DMS53 treated with DMSO at 0.1 percent for 48 hours (cell line): ENCODE data around the gene SPR.

Experiments used
- DNase-seq: peaks from one replicate; lab custom pipeline; 2025; ENCODE audit not compliant: unreplicated experiment; lab: John Stamatoyannopoulos, UW

The SPR gene

DNA sequence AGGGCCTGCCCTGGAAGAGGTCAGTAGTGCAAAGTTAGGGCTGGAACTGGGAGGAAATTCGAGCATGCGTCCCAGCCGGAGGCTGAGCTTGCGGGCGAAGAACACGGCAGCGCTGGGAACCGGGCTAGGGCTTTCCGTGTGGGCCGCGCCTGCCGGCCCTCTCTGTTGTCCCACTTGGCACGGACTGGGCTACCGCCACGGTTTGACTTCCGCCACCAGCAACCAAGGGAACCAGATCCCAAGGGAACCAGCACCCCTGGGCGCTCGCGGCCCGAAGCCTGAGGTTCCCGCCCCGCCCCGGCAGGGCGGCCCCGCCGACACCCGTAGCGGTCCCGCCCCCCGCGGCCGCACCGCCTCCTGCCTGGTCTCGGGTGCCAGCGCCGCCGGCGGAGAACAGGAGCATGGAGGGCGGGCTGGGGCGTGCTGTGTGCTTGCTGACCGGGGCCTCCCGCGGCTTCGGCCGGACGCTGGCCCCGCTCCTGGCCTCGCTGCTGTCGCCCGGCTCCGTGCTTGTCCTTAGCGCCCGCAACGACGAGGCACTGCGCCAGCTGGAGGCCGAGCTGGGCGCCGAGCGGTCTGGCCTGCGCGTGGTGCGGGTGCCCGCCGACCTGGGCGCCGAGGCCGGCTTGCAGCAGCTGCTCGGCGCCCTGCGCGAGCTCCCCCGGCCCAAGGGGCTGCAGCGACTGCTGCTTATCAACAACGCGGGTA lies at the start of gene SPR:
SPR (plus strand) TSS at position 377 of the 708 bp plus-strand sequence; CDS start at position 402, 25 bp downstream.
- peak; percentile 67 for DNase-seq

DNA sequence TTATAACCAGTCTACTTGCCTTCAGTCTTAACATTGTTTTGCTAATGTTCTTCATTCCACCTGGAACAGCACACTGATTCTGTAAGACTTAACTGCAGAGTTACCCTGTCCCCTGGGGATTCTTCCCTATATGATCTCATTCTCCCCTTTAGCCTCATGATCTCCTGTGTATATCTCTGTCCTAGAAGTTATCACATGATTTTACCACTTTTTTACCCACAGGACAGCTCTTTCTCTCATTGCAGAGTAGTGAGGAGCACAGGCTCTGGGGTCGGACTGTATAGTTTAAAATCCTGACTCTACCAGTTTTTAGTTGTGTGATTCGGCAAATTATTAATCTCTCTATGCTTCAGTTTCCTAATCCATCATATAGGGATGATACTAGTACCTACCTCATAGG lies 47.1 kb upstream of the SPR start:
- DNase-seq = no peak

DNA sequence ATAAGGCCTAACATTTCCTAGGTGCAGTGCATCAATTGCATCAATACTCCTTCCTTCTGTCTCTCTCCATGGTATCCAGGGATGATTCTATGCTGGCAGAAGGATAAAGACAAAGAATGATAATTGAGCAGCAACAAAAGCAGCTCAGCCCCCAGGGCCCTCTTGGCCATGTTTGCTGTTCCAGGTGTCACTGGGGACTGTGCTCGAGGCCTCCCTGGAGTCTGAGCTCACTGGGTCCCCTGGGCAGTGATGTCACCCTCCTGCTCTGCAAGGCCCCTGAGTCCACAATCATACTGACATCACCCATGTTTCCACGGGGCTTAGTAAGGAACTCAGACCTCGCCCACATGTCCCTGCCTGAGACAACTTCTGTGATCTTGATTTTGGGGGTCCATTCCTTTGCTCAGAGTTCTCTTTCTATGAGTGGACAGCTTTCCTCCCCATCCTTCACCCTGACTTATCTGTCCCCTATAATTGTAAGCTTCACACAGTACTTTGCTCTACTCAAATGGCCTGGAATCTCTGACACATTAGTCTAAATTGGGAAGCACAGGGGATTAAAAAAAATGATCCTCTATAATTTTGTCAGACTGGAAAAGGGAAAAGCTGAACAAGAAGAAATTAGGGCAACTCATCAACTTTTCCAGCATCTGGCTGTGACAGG lies 45.6 kb upstream of the SPR start:
- no peak for DNase-seq

DNA sequence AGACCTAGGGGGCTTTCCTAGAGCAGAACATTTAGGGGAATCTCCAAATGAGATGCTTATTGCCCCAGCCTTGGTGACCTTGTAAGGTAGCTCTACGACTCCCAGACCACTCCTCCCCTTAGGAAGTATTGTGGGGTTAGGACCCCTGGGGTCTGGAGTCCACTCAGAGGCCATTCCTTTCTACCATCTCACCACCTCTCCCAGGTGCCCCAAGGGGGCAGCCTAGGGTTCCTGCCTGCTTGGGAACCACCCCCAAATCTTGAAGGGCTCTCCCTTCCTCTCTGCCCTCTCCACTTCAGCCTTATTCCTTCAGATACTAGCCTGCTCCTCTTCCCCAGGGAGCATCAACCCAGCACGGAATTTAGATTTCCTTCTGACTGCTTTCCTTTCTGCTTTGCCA lies 43.9 kb upstream of the SPR start:
- no peak for DNase-seq

DNA sequence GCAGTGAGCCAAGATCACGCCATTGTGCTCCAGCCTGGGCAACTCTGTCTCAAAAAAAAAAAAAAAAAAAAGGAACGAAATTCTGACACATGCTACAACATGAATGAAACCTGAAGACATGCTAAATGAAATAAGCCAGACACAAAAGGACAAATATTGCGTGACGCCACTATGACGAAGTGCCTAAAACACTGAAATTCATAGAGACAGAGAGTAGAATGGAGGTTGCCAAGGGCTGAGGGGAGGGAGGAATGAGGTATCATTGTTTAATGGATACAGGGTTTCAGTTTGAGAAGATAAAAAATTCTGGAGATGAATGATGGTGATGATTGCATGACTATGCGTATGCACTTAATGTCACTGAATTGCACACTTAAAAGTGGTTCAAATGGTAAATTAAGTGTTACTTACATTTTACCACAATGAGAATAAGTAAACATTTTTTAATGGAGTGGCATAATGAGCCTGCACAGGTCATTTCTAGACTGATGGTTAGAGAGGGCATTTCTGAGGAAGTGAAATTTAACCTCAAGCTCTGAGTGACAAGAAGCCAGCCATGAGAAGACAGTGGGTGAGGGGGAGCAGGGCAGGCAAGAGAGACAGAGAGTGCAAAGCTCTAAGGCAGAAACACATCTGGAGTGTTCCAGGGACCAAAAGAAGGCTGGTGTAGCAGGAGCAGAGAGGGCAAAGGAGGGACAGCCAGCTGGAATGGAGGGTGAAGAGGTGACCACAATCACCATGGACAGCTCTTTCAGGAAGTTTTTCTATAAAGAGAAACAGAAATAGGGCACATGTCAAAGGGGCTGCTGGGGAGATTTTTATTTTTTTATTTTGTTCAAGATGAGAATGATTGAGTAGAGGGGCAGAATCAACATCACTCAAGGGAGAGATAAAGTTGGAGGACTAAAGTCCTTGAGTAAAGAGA lies 40.8 kb upstream of the SPR start:
- no peak for DNase-seq

DNA sequence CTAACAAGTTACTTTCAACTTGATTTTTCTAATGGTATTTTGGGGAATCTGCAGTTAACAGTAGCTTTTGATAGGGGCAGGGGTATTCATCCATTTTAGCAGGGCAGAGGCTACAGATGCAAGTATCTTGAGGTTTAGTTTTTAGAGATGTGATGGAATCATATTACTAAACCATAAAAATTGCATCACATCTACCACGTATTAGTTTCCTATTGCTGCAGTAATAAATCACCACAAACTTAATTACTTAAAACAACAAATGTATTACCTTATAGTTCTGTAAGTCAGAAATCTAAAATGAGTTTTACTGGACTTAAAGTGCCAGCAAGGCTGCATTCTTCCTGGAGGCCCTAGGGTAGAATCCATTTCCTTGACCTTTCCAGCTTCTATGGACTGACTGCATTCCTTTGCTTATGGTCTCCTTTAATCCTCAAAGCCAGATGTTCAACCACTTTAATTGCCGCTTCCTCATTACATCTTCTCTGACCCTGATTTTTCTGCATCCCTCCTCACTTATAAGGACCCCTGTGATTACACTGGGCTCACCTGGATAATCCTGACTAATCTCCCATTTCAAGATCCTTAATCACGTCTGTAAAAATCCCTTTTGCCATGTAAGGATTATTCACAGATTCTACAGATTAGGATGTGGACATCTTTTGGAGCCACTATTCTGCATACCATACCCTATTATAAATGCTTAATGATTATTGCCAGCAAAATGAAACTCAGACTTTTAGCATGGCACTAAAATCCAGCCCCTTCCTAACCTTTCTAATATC lies 39.5 kb upstream of the SPR start:
- no peak for DNase-seq

DNA sequence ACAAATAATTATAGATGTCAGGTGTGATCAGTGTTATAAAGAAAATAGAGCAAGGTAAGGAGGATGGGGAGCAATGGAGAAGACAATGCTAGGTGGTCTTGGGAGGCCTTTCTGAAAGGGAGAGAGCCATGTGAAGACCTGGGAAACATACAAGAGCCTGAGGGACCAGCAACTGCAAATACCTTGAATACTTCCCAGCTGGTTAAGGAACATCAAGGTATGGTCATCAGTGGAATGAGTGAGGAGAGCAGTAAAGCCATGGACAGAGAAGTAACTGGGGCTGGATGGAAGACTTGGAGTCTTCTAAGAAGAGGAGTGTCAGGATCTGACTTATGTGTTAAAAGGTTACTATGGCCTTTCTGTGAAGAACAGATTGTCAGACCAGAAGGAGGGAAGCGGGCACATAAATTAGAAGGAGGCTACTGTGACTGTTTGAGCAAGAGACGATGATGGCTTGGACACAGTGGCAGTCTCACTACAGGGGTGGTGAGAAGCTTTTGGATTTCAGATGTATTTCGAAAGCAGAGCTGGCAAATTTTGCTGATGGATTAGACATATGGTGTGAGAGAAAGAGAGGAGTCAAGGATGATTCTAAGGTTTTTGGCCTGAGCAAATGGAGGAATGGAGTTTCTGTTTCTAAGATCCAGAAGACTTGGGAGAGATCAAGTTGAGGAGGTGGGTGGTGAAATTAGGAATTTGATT lies 38.6 kb upstream of the SPR start:
- DNase-seq = no peak

DNA sequence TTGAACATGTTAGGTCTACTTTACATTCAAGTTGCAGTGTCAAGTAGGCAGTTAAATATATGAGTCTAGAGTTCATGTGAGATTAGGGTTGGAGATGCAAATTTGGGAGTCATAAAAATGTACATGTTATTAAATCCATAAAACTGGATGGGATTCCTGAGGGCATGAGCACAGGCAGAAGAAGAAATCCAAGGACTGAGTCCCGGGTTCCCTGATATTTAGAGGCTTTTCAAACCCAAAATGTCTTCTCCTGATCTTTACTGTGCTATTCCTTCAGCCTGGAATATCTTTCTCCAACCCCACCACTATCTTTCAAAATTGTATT lies 38.1 kb upstream of the SPR start:
- no peak for DNase-seq

DNA sequence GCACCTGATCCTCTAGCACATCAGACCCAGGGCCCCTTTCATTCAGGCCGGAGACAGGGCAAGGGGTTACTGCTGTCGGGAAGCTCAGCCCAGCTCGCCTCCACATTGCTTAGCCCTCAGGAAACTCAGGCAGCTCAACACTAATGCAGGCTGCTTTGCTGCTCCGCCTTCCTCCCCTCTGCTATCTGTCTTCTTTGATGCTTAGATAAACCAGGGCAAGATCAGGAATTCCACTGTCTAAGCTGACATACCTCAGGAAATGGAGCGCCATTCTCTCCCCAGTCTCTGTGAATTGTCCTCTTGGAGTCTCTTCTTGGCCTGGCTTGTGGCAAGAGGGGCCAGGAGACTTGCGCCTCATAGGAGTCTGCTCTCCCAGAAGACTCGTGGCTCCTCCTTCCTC lies 35.9 kb upstream of the SPR start:
- no peak for DNase-seq

DNA sequence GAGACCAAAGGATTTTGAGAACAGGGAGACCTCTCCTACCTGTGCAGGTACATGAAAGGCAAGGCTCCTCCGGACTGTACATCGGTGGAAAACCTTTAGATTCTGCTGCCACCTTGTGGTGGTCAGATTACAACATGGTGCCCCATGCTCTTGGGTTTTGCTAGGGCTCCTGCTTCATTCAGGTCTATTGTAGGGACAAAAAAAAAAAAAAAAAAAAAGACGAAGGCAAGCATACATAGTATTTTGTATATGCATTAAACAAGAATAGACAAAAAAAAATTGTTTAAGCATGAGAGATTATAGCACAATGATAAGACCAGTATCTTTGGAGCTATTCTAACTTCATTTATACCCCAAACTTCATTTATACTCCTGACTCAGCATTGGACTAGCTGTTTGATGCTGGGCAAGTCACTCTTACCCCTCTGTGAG lies 27.4 kb upstream of the SPR start:
- DNase-seq = peak; percentile 85

DNA sequence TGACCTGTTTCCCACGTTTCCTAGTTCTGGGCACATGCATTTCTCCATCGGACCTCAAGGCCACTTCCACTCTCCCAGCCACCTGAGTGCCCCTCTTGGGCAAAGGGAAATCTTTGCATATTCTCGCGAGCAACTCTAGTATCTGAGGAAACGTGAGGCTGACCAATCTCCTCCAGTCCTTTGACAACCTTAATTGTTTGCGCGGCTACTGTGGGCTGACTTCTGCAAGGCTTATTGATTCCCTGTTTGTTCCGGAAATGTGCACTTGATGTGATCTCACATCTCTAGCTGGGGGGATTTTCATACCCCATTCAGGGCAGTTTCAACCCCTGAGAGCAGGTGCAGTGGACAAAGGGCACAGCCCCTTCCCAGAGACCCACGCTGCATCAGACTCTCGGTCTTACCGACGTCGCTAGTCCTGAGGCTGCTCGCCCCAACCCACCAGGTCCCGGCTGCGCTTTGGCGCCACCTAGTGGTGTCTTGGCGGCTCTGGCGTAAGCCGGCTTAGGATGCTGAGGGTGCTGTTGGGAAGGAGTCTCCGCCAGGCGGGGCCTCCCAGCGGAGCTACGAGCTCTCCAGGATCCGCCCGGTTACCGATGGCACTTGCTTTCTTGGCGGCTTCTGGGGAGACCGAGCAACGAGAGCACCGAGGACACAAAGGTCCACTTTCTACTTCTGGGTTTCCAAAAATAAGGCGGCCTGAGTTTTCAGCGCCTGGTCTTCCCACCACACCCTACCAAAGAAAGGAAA lies 24.8 kb upstream of the SPR start:
- DNase-seq = peak; percentile 83

DNA sequence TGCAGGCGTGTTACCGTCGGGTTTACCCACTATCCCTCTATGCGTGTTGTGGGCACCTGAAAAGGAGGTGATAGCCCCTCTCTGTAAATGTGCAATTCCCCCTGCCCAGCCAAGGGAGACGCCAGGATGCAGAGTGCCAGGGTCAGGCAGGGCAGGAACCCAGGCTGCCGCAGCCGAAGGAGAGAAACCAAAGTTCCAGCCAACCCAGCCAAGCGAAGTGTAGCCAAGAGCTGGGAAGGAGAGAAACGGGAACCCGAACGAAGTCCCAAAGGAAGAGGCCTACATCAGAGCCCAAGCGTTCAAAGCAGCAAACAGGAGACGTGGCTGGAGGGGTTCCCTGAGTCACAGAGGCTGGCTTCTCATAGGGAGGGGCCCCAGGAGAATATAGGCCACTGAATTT lies 24.2 kb upstream of the SPR start:
- DNase-seq = no peak

DNA sequence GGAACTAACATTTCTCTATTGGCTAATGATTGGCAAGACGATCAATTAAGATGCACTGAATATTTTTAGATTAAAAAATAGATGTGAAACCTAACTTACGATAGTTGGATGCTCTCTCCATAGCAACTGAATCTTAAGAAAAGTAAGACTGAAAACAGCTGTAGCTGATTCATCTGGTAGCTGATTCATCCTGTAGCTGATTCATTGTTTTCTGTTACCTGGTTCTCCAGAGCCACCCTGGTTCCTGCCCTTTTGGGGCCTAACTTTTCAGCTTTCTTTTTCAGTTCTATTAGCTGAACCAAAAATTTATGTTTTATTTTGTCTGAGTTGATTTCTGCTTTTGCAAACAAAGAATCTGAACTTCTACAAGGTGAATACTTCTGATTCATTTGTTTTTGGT lies 22.7 kb upstream of the SPR start:
- DNase-seq = no peak

DNA sequence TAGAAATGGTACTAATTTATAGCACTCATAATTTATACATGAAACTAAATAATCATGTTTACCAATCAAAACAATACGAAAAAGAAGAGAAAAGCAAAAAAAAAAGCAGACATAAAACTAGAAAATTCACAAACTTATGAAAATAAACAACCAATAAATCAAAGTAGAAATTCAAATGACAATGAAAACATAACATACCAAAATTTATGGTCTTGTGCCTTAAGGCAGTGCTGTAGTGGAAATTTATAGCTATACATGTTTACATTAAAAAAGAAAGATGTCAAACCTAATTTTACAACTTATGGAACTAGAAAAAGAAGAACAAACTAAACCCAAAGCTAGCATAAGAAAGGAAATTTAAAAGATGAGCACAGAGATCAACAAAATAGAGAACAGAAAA lies 16.1 kb upstream of the SPR start:
- DNase-seq = no peak

DNA sequence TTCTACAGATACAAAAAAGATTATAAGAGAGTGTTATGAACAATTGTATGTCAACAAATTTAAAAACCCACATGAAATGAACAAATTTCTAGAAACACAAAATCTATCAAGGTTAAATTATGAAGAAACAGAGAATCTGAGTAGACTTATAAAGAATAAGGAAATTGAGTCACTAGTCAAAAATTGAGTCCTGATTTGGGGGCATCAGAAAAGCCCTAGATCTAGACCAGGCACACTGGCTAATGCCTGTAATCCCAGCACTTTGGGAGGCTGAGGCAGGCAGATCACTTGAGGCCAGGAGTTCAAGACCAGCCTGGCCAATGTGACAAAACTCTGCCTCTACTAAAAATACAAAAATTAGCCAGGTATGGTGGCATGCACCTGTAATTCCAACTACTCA lies 15.3 kb upstream of the SPR start:
- DNase-seq = no peak

DNA sequence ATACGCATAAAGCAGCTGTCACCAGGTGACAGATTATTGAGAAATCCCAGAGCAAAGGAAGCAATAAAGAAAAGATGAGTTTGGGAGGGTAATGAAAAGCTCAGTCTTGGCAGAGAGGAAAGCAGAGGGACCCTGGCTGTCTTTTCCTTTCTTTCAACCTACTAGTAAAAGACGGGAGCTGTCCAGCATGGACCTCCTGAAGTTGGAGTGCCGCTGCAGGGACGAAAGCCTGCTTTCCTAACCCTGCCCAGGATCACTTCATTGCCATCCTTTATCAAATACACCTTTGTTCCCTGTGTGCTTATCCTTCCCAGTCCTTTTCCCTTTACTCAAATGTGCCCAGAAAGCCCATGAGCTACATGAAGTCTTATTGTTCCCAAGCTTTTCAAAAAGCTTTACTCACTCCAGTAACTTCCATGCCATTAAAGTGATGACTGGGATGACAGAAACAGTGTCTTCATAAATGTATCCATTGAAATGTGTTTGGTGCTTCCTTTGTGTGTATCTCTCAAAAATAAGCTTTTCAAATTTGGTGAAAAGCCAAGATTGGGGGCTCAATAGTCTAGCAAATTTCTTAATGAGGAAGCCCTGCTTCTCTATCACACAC lies 3.7 kb upstream of the SPR start:
- DNase-seq = no peak

DNA sequence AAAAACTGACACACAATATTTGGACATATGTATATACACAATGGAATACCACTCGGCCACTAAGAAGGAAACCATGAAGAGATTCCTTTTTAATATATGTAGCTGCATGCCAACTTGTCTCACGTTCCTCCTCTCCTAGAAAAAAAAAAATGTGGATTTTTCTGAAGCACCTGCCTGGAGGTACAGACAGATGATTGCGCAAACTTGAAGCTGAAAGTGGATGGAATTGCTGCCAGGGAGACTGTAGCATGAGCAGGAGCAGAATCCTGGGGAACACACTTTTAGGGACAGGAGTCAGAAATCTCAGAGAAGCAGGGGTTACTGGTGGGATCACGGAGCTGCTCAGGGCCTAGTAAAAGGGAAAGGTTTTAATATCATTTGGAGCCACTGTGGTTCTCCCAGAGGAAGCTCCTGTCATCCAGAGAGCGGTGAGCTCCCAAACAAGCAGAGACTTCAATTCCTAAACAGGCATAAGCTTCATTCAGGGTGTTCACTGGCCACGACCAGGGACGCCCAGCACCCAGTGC lies 640 bp upstream of the SPR start:
- DNase-seq = peak; percentile 34

DNA sequence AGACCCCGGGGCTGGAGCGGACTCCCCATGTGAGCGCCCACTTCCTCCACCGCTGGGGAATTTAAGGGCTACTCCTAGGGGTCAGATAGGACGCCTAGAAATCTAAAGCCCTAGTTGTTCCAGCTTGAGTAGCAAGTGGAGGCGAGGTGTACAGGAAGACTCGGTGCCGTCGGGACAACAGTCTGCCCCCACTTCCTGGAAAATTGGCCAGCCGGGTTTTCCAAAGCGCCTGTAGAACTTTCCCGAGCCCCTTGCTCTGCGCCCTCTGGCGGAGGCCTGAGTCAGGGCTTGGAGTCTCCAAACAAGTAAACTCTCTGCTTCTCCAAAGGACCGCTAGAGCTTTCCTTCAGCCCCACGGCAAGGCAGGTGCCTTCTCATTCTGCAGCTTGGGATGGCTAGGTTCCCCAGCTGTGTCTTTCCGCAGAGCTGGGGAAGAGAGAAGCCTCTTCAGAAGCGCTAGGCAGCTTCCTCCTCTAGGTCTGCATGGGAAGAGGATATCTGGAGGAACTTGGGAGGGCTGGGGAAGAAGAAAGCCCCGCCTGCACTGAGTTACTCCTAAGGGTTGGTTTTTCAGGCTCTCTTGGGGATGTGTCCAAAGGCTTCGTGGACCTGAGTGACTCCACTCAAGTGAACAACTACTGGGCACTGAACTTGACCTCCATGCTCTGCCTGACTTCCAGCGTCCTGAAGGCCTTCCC lies 681 bp downstream of the SPR start:
- DNase-seq = peak; percentile 80
